Liver (tissue), 9 donors: ENCODE measurements around the gene RIMBP3C. TPM values are rescaled to one million over a fixed set of nuclear protein-coding genes. Genes with fewer than 3 reads are reported as not detected.
"Not testable (repeated sequence)": the region's sequence is repeated elsewhere in the genome, so short reads cannot be mapped to it uniquely, and the experiment has no call there.

Source experiments
- DNase-seq: peaks from one replicate; pipeline ENCODE4 v3.0.0-alpha.2; 2017; ENCODE audit warnings: low spot score
- H3K27ac ChIP-seq, 2 donors: one replicate each; pipeline ENCODE4 v1.7.0; 2013; ENCODE audit warnings: inconsistent platforms in 2 of 2, low read length in 2 of 2, control low read depth in 1 of 2, low read depth in 1 of 2, mild to moderate bottlenecking in 1 of 2
- H3K27me3 ChIP-seq, 4 donors: one replicate each; pipeline versions ENCODE4 v1.6.1 to v1.7.0; 2013; ENCODE audit warnings: low read length in 3 of 4, inconsistent platforms in 1 of 4, mild to moderate bottlenecking in 1 of 4, moderate library complexity in 1 of 4; ENCODE audit not compliant: control insufficient read depth in 4 of 4, insufficient read depth in 4 of 4
- H3K36me3 ChIP-seq, 4 donors: one replicate each; pipeline versions ENCODE4 v1.6.1 to v1.7.0; 2013; ENCODE audit warnings: low read length in 3 of 4, mild to moderate bottlenecking in 3 of 4, low read depth in 1 of 4, moderate library complexity in 1 of 4; ENCODE audit not compliant: control insufficient read depth in 4 of 4, insufficient read depth in 3 of 4
- H3K4me1 ChIP-seq, 4 donors: one replicate each; pipeline versions ENCODE4 v1.6.1 to v1.7.0; 2013; ENCODE audit warnings: low read length in 3 of 4, mild to moderate bottlenecking in 3 of 4, moderate library complexity in 1 of 4; ENCODE audit not compliant: control insufficient read depth in 4 of 4, insufficient read depth in 4 of 4
- H3K4me3 ChIP-seq, 3 donors: one replicate each; pipeline versions ENCODE4 v1.6.1 to v1.7.0; 2013; ENCODE audit warnings: low read length in 3 of 3, control low read depth in 1 of 3, low read depth in 1 of 3, mild to moderate bottlenecking in 1 of 3
- H3K9ac ChIP-seq, 2 donors: one replicate each; pipeline ENCODE4 v1.7.0; 2013; ENCODE audit warnings: low read length in 2 of 2, mild to moderate bottlenecking in 2 of 2, moderate library complexity in 2 of 2, control low read depth in 1 of 2, low read depth in 1 of 2
- H3K9me3 ChIP-seq, 4 donors: one replicate each; pipeline versions ENCODE4 v1.6.1 to v1.7.0; 2013; ENCODE audit warnings: low read length in 3 of 4; ENCODE audit not compliant: control insufficient read depth in 4 of 4
- ATF3 ChIP-seq: IDR thresholded peaks from 2 replicates; pipeline ENCODE4 v1.6.1; 2016; ENCODE audit warnings: antibody characterized with exemption
- FOXA1 ChIP-seq: IDR thresholded peaks from 2 replicates; pipeline ENCODE4 v1.6.1; 2016; ENCODE audit warnings: antibody characterized with exemption
- GABPA ChIP-seq, 2 donors: IDR thresholded peaks in 1 of 2; conservative IDR thresholded peaks in 1 of 2; 2 replicates each; pipeline ENCODE4 v1.6.1; 2016; ENCODE audit warnings: antibody characterized with exemption in 2 of 2, mild to moderate bottlenecking in 1 of 2, moderate library complexity in 1 of 2
- HNF4G ChIP-seq: IDR thresholded peaks from 2 replicates; pipeline ENCODE4 v1.6.1; 2016; ENCODE audit warnings: antibody characterized with exemption
- JUND ChIP-seq, 2 donors: IDR thresholded peaks; 2 replicates each; pipeline ENCODE4 v1.6.1; 2016; ENCODE audit warnings: antibody characterized with exemption in 2 of 2
- MAX ChIP-seq: IDR thresholded peaks from 2 replicates; pipeline ENCODE4 v1.6.1; 2016; ENCODE audit warnings: antibody characterized with exemption
- NR2F2 ChIP-seq: IDR thresholded peaks from 2 replicates; pipeline ENCODE4 v1.6.1; 2016; ENCODE audit warnings: antibody characterized with exemption
- RAD21 ChIP-seq, 2 donors: IDR thresholded peaks; 2 replicates each; pipeline ENCODE4 v1.6.1; 2016; ENCODE audit warnings: antibody characterized with exemption in 2 of 2, mild to moderate bottlenecking in 2 of 2
- SP1 ChIP-seq: IDR thresholded peaks from 2 replicates; pipeline ENCODE4 v1.6.1; 2018; ENCODE audit warnings: antibody characterized with exemption, mild to moderate bottlenecking
- TAF1 ChIP-seq: conservative IDR thresholded peaks from 2 replicates; pipeline ENCODE4 v1.6.1; 2016; ENCODE audit warnings: antibody characterized with exemption, mild to moderate bottlenecking
- YY1 ChIP-seq: IDR thresholded peaks from 2 replicates; pipeline ENCODE4 v1.6.1; 2016; ENCODE audit warnings: antibody characterized with exemption, mild to moderate bottlenecking
- WGBS: extraction: QIAGEN DNeasy Blood & Tissue Kit; methylation state at CpG from one replicate; pipeline ENCODE4 v1.1.7; 2013; 5-methylcytosine and 5-hydroxymethylcytosine counted together
- polyA plus RNA-seq, 2 donors: library from polyadenylated mRNA; stranded (reverse) in 1 of 2; unstranded in 1 of 2; fragments of 200-250 nt in 1 of 2; fragments of >200 nt in 1 of 2; fragmentation: Nextera tagmentation in 1 of 2; extraction: Ambion mirVana in 1 of 2; gene quantifications; one replicate each; pipeline versions ENCODE4 v1.2.1 to v1.2.3, GENCODE V29; 2013 to 2015
- total RNA-seq, 2 donors: library from RNA; depleted of rRNA; stranded (reverse); fragments of >200 nt; gene quantifications; one replicate each; pipeline ENCODE4 v1.2.3, GENCODE V29; 2014
- TF ChIP-seq, protein P1 (sequence below): IDR thresholded peaks from 2 replicates; pipeline ENCODE4 v1.6.1; 2016; ENCODE audit warnings: antibody characterized with exemption, mild to moderate bottlenecking
- TF ChIP-seq, protein P2 (sequence below): fragments of 150-350 bp; IDR thresholded peaks from 2 replicates; pipeline ENCODE4 v1.5.1; 2017; ENCODE audit warnings: improper control_type of control experiment, low read depth, low read length; ENCODE audit not compliant: missing input control
- donor health status: healthy.
- donor health status: healthy.
- donor health status: healthy.
- donor health status: healthy.
- donor health status: healthy.

The RIMBP3C gene
- total and polyA plus RNA-seq, 4 donors: 0.05 to 0.08 (median 0.05) TPM; not detected in 1

GRCh38 chr22:21570398-21570797, 19.1 kb upstream of the RIMBP3C start:
- Histone ChIP-seq H3K9me3 (no peaks in the 10 kb centered on the region), H3K27ac (no peak overlapping the region), H3K9ac (no peak overlapping the region), H3K4me3 (no peak overlapping the region), H3K27me3 (no peaks in the 10 kb centered on the region), H3K4me1 (peaks cover 11 to 55% (median 51%) of the 10 kb centered on the region in 4 donors), H3K36me3 (no peaks in the 10 kb centered on the region)
- WGBS: 67% methylated on average over 4 of the region's 4 CpGs
- no peak for DNase-seq
- no peak for TF ChIP-seq FOXA1
- TF ChIP-seq RAD21 (IDR thresholded peaks at IDR 0.05): no peak
- no peak for TF ChIP-seq NR2F2
- TF ChIP-seq JUND (IDR thresholded peaks at IDR 0.05): no peak
- TF ChIP-seq YY1: no peak
- no peak for TF ChIP-seq ATF3
- no peak for TF ChIP-seq MAX
- TF ChIP-seq, protein P1, sequence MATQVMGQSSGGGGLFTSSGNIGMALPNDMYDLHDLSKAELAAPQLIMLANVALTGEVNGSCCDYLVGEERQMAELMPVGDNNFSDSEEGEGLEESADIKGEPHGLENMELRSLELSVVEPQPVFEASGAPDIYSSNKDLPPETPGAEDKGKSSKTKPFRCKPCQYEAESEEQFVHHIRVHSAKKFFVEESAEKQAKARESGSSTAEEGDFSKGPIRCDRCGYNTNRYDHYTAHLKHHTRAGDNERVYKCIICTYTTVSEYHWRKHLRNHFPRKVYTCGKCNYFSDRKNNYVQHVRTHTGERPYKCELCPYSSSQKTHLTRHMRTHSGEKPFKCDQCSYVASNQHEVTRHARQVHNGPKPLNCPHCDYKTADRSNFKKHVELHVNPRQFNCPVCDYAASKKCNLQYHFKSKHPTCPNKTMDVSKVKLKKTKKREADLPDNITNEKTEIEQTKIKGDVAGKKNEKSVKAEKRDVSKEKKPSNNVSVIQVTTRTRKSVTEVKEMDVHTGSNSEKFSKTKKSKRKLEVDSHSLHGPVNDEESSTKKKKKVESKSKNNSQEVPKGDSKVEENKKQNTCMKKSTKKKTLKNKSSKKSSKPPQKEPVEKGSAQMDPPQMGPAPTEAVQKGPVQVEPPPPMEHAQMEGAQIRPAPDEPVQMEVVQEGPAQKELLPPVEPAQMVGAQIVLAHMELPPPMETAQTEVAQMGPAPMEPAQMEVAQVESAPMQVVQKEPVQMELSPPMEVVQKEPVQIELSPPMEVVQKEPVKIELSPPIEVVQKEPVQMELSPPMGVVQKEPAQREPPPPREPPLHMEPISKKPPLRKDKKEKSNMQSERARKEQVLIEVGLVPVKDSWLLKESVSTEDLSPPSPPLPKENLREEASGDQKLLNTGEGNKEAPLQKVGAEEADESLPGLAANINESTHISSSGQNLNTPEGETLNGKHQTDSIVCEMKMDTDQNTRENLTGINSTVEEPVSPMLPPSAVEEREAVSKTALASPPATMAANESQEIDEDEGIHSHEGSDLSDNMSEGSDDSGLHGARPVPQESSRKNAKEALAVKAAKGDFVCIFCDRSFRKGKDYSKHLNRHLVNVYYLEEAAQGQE: no peak
- TF ChIP-seq, protein P2, sequence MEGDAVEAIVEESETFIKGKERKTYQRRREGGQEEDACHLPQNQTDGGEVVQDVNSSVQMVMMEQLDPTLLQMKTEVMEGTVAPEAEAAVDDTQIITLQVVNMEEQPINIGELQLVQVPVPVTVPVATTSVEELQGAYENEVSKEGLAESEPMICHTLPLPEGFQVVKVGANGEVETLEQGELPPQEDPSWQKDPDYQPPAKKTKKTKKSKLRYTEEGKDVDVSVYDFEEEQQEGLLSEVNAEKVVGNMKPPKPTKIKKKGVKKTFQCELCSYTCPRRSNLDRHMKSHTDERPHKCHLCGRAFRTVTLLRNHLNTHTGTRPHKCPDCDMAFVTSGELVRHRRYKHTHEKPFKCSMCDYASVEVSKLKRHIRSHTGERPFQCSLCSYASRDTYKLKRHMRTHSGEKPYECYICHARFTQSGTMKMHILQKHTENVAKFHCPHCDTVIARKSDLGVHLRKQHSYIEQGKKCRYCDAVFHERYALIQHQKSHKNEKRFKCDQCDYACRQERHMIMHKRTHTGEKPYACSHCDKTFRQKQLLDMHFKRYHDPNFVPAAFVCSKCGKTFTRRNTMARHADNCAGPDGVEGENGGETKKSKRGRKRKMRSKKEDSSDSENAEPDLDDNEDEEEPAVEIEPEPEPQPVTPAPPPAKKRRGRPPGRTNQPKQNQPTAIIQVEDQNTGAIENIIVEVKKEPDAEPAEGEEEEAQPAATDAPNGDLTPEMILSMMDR: no peak
- no peak for TF ChIP-seq TAF1
- TF ChIP-seq SP1: no peak
- no peak for TF ChIP-seq GABPA (IDR thresholded peaks at IDR 0.05 in 1 of 2, conservative IDR thresholded peaks at IDR 0.05 in 1 of 2)

DNA sequence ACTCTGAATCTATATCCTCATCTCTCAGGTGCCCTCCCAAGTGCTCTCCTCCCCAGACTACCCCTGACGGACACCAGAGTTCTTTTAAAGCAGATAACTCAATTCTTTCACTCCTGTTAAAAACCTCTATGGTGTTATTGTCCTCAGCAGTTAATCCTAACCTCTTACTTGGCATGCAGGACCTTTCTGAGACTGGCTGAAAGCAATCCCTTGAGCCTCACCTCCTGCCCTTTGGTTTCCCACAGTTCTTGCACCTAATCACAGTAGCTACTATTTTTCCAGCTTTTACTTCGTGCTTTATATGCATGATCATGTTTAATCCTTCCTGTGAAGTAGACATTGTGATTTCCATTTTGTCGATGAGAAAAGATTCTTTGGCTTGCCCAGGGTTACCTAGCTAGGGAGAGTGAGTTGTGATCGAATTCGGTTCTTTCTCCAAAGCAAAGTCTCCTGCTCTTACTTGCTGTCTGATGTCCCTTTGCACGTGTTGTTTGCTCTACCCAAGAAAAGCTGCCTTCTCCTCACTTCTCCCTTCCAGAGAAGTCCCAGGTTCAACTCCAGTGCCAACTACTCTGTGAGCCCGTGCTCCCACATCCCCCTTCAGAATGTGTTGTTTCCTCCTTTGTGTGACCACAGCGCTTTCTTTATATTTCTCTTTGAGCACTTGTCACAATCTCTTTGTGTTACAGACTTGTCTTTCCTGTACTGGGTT, 18.4 kb upstream of the RIMBP3C start:
- Histone ChIP-seq H3K9ac (peak overlapping the region in 1 of 2 donors; percentile 20), H3K27me3 (no peaks in the 10 kb centered on the region), H3K9me3 (no peaks in the 10 kb centered on the region), H3K4me1 (peaks cover 11 to 55% (median 51%) of the 10 kb centered on the region in 4 donors), H3K27ac (no peak overlapping the region), H3K4me3 (peak overlapping the region in 1 of 3 donors; percentile 7), H3K36me3 (no peaks in the 10 kb centered on the region)
- WGBS: 68% methylated on average over 8 of the region's 8 CpGs
- no peak for TF ChIP-seq HNF4G
- no peak for TF ChIP-seq GABPA (IDR thresholded peaks at IDR 0.05 in 1 of 2, conservative IDR thresholded peaks at IDR 0.05 in 1 of 2)
- no peak for DNase-seq

GRCh38 chr22:21569076-21569427, 17.8 kb upstream of the RIMBP3C start:
- not testable (repeated sequence) for H3K36me3 ChIP-seq, H3K9me3 ChIP-seq, DNase-seq, H3K27me3 ChIP-seq
- WGBS: 35% methylated on average over 12 of the region's 12 CpGs
- peak overlapping the region; percentile 65 to 99 (median 79) for H3K4me3 ChIP-seq
- peak overlapping the region in 1 of 2 donors; percentile 93 for H3K27ac ChIP-seq
- H3K9ac ChIP-seq: peak overlapping the region; percentile 66 to 78
- H3K4me1 ChIP-seq: peaks cover 10 to 50% (median 47%) of the 10 kb centered on the region in 4 donors
